KMS-11 (cell line): Measurements from ENCODE around the gene OPRM1.

Source experiments
- H2AFZ ChIP-seq: fragments of 200-600 bp; sonication (generic); 2 replicates; pipeline ENCODE4 v1.6.1; 2016; ENCODE audit warnings: antibody characterized with exemption, mixed run types, low read depth
- H3K27ac ChIP-seq: fragments of 200-600 bp; sonication (generic); 2 replicates; pipeline ENCODE4 v1.6.1; 2016; ENCODE audit warnings: mild to moderate bottlenecking, mixed run types
- H3K27me3 ChIP-seq: fragments of 200-600 bp; sonication (generic); 2 replicates; pipeline ENCODE4 v1.6.1; 2017; ENCODE audit warnings: mild to moderate bottlenecking, low read depth, mixed run types, moderate library complexity; ENCODE audit not compliant: insufficient read depth
- H3K36me3 ChIP-seq: fragments of 200-600 bp; sonication (generic); 2 replicates; pipeline ENCODE4 v1.6.1; 2017; ENCODE audit warnings: mild to moderate bottlenecking, mixed run types; ENCODE audit not compliant: insufficient read depth
- H3K4me1 ChIP-seq: fragments of 200-600 bp; sonication (generic); 2 replicates; pipeline ENCODE4 v1.6.1; 2016; ENCODE audit warnings: mild to moderate bottlenecking, low read depth, mixed run types; ENCODE audit not compliant: poor library complexity, severe bottlenecking
- H3K4me2 ChIP-seq: fragments of 200-600 bp; sonication (generic); 2 replicates; pipeline ENCODE4 v1.7.0; 2016; ENCODE audit warnings: mild to moderate bottlenecking, mixed run types
- H3K4me3 ChIP-seq: fragments of 200-600 bp; sonication (generic); IDR thresholded peaks from 2 replicates; pipeline ENCODE4 v1.6.1; 2017; ENCODE audit warnings: low read depth, low read length, mixed read lengths; ENCODE audit not compliant: insufficient read depth
- H3K79me2 ChIP-seq: fragments of 200-600 bp; sonication (generic); 2 replicates; pipeline ENCODE4 v1.6.1; 2016; ENCODE audit warnings: low read depth, mixed run types; ENCODE audit not compliant: insufficient read depth
- H3K9ac ChIP-seq: fragments of 200-600 bp; sonication (generic); 2 replicates; pipeline ENCODE4 v1.6.1; 2016; ENCODE audit warnings: mild to moderate bottlenecking, mixed run types
- H4K20me1 ChIP-seq: fragments of 200-600 bp; sonication (generic); 2 replicates; pipeline ENCODE4 v1.6.1; 2016; ENCODE audit warnings: mild to moderate bottlenecking, mixed run types; ENCODE audit not compliant: insufficient read depth
- TF ChIP-seq, protein P1 (sequence below): fragments of 200-600 bp; sonication (generic); conservative IDR thresholded peaks from 2 replicates; pipeline ENCODE4 v1.6.1; 2017; ENCODE audit warnings: low read depth, mild to moderate bottlenecking, antibody characterized with exemption, low read length, moderate library complexity, mixed read lengths

OPRM1 gene

GRCh38 chr6:154039231-154039842 lies at the start of gene OPRM1:
TSS of gene OPRM1 (plus strand) at chr6:154039240. CDS start at chr6:154039545, 305 bp downstream.
- Histone ChIP-seq H3K36me3 (no peaks in the 10 kb centered on the region), H3K79me2 (no peaks in the 10 kb centered on the region), H3K27ac (no peak within 1 kb of the TSS), H3K4me3 (no peak within 1 kb of the TSS), H3K27me3 (no peaks in the 10 kb centered on the region), H2AFZ (no peak within 1 kb of the TSS), H3K4me1 (peaks cover 15% of the 10 kb centered on the region), H3K4me2 (no peak within 1 kb of the TSS), H3K9ac (no peak within 1 kb of the TSS), H4K20me1 (no peaks in the 10 kb centered on the region)
- TF ChIP-seq, protein P1, sequence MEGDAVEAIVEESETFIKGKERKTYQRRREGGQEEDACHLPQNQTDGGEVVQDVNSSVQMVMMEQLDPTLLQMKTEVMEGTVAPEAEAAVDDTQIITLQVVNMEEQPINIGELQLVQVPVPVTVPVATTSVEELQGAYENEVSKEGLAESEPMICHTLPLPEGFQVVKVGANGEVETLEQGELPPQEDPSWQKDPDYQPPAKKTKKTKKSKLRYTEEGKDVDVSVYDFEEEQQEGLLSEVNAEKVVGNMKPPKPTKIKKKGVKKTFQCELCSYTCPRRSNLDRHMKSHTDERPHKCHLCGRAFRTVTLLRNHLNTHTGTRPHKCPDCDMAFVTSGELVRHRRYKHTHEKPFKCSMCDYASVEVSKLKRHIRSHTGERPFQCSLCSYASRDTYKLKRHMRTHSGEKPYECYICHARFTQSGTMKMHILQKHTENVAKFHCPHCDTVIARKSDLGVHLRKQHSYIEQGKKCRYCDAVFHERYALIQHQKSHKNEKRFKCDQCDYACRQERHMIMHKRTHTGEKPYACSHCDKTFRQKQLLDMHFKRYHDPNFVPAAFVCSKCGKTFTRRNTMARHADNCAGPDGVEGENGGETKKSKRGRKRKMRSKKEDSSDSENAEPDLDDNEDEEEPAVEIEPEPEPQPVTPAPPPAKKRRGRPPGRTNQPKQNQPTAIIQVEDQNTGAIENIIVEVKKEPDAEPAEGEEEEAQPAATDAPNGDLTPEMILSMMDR: no peak

- Histone ChIP-seq H3K9ac (no peak overlapping the region), H3K79me2 (no peaks in the 10 kb centered on the region), H3K4me2 (no peak overlapping the region), H4K20me1 (no peaks in the 10 kb centered on the region), H3K27me3 (no peaks in the 10 kb centered on the region), H3K36me3 (no peaks in the 10 kb centered on the region), H3K27ac (no peak overlapping the region), H2AFZ (no peak overlapping the region), H3K4me1 (no peaks in the 10 kb centered on the region), H3K4me3 (no peak overlapping the region)
- TF ChIP-seq, protein P1: no peak
Measured at GRCh38 chr6:153989989-153990388, 49.1 kb upstream of the OPRM1 start.

GRCh38 chr6:153994004-153994403 lies 45.0 kb upstream of the OPRM1 start:
- no peak overlapping the region for H3K4me3 ChIP-seq
- no peaks in the 10 kb centered on the region for H3K4me1 ChIP-seq
- TF ChIP-seq, protein P1: no peak
- no peaks in the 10 kb centered on the region for H3K36me3 ChIP-seq
- no peak overlapping the region for H3K4me2 ChIP-seq
- H3K27me3 ChIP-seq: no peaks in the 10 kb centered on the region
- no peaks in the 10 kb centered on the region for H3K79me2 ChIP-seq
- H2AFZ ChIP-seq: no peak overlapping the region
- H3K27ac ChIP-seq: no peak overlapping the region
- no peak overlapping the region for H3K9ac ChIP-seq
- H4K20me1 ChIP-seq: no peaks in the 10 kb centered on the region

DNA sequence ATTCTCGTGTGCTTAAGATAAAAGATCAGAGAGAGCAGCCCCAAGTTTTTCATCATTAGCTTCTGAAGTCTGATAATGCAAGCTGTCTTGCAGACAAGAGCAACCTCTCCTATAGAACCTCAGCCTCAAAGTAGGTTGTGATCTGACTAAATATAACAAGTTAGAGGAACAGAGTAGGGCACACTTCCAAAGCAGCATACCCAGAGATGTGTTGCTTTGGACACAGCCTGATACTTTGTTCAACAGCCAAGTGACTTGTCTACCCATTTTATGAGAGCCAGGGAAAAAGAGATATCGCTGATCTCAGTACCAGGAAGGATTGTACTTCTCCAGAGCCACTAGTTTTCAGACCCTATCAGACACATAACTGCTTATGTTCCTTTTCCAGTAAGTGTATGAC lies 44.2 kb upstream of the OPRM1 start:
- Histone ChIP-seq H3K4me2 (no peak overlapping the region), H2AFZ (no peak overlapping the region), H3K9ac (no peak overlapping the region), H3K4me1 (no peaks in the 10 kb centered on the region), H3K36me3 (no peaks in the 10 kb centered on the region), H3K27ac (no peak overlapping the region), H3K27me3 (no peaks in the 10 kb centered on the region), H3K79me2 (no peaks in the 10 kb centered on the region), H4K20me1 (no peaks in the 10 kb centered on the region), H3K4me3 (no peak overlapping the region)
- TF ChIP-seq, protein P1: no peak
